Superior temporal gyrus (tissue), 1 donor: ENCODE data around the gene TBC1D22B.
"Not testable (repeated sequence)": the region's sequence is repeated elsewhere in the genome, so short reads cannot be mapped to it uniquely, and the experiment has no call there.

Experiments used
- DNase-seq: peaks from one replicate; pipeline ENCODE4 v3.0.0-alpha.2; 2016; ENCODE audit errors: extremely low spot score

Gene TBC1D22B

GRCh38 chr6:37303091-37303660, 45.6 kb downstream of the TBC1D22B start:
- DNase-seq, result no peak

GRCh38 chr6:37303891-37304503, 46.4 kb downstream of the TBC1D22B start:
- peak; percentile 74 for DNase-seq

GRCh38 chr6:37304766-37305165, 47.2 kb downstream of the TBC1D22B start:
- no peak for DNase-seq

- no peak for DNase-seq
These were observed 48.4 kb downstream of the TBC1D22B start for GRCh38 chr6:37305841-37306425.

DNA sequence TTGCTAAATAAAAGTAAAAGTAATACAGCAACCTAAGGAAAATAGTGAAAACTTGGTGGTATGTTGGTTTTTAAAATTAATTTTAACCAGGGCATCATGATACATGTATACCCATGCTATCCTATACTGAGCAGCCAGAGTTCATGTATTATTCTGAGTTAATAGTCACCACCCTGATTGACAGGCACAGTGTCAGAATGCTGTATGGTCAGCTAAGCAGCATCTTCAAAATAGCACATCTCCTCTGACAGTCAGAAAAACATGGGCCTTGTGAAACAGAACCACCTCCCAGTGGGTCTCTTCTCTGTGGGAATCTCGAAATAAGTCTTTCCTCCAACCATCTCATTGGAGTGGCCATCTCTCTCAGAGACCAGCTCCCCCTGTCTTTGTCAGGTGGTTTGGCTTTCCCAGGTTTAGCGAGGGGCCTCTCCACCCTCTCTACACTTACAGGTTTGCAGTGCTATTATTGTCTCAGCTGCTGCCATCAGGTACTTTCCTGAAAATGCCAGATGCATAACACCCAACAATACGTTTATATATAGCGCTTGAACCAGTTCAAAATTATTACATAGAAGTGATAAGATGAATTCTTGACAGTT, 49.2 kb downstream of the TBC1D22B start:
- DNase-seq, result no peak

DNA sequence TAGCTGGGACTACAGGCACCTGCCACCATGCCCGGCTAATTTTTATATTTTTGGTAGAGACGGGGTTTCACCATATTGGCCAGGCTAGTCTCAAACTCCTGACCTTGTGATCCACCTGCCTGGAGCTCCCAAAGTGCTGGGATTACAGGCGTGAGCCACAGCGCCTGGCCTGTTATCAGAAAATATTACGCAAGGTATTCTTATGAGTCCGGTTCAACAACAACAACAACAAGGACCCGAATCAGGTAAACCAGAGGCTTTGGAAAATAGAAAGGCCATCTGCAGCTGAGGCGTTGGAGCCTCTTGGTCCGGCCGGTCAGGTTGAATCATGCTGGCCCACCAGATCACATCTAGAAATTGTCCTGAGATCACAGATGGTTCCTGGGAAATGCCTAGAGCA, 49.9 kb downstream of the TBC1D22B start:
- DNase-seq, result not testable (repeated sequence)

DNA sequence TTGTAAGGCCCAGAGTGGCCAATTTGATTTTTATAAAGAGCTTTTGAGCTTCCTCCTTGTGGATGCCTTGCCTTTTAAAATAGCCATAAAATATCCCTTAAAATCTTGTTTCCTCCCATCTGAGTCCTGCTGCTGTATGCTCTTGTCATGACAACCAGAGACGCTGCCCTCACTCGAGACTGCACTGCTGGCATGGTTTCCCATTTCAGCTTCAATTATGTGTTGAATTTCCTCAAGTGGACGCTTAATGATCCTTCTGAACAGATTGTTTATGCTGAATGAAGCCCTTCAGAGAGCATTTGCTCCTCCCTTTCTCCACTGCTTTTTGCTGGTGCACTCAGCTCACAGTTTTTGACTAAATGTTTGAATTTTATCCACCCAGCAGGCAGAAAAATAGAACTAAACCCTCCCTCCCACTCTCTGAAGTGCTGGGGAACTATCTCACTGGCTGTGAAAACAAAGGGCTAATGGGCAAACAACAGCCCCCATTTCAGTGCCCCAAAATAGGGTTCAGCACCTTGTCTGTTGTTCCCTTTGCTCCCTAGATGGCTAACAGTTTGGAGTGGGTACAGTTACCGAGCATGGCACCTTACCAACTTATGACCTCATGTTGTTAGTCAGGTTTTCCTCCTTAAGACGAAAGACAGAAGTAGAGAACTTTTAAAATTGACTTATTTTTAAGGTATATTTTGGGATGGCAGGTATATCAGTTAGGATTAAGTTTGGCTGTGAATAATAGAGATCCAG, 50.7 kb downstream of the TBC1D22B start:
- DNase-seq, result peak; percentile 46

DNA sequence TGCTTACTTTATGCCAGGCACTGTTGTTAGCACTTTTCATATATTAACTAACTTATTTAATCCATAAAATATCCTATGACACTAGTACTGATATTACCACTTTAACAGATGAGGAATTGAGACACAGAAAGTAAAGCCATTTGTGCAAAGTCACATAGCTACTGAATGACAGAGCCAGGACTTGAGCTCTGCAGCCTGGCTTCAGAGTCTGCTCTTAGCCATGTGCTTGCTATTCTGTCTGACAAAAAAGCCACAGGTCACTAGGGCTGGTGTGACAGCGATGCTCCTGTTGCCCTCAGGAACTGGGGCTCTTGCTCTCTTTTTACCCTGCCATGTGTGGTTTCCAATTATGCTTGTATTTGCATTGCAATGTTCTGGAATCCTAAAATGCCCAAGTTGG, 51.5 kb downstream of the TBC1D22B start:
- no peak for DNase-seq

DNA sequence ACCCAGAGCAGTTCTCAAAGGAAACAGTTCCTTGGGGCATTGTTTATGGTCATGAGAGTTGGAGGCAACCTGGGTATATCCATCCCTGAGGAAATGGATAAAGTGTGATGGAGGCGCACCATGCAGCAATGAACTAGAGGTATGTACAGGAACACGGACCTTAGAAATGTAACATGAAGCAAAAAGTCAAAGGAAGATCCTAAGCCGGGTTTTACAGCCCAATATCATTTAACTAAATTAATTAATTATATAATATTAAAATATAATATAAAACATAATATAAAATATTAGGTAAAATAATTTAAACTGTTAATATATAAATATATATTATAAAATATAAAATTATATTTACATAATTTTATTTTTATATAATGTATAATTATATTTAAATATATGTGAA, 52.1 kb downstream of the TBC1D22B start:
- DNase-seq, result no peak

- DNase-seq, result no peak
These were observed 53.4 kb downstream of the TBC1D22B start for GRCh38 chr6:37310966-37311365.

- no peak for DNase-seq
These were observed 54.3 kb downstream of the TBC1D22B start for GRCh38 chr6:37311741-37312473.

- no peak for DNase-seq
These were observed 56.3 kb downstream of the TBC1D22B start for GRCh38 chr6:37313723-37314486.

DNA sequence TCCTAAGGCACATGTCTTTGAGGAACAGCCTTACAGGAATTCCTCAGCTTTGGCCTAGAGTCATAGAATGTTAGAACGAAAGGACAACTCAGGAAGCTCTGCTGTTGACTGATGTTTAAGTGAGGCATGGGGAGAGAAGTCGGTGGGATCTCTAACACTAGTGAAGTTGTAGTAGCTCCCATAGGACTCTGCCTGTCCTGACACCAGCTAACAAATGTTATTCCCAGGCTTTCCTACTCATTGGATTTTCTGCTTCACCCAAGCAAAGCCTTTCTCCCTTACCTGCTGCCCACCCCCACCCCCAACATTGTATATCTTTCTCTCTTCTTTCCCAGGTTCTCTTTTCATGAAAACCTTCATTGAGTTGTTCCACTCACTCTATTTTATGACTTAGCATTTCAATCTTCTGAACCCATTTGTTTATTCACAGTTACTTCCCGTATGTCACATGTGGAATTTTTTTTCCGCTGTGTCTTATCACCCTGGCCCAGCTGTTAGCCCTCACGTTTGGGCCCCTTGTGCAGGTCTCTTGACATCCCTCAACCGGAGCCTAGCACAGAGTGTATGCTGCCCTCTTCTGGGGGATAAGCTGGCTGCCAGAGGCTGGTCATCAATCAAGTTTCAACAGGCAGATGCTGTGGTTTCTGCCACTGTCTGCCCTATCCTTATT, 57.0 kb downstream of the TBC1D22B start:
- DNase-seq, result no peak

DNA sequence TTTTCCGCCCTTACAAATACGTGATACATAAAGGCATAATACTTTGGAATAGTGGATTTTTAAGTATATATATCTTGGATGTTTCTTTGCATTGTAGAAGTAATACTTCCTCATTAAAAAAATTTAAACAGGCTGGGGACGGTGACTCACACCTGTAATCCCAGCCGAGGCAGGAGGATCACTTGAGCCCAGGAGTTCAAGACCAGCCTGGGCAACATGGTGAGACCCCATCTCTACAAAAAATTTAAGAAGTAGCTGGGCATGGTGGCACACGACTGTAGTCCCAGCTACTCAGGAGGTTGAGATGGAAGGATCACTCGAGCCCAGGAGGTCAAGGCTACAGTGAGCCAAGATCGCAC, 57.6 kb downstream of the TBC1D22B start:
- DNase-seq, result no peak

- no peak for DNase-seq
These were observed 58.5 kb downstream of the TBC1D22B start for GRCh38 chr6:37316071-37316470.

DNA sequence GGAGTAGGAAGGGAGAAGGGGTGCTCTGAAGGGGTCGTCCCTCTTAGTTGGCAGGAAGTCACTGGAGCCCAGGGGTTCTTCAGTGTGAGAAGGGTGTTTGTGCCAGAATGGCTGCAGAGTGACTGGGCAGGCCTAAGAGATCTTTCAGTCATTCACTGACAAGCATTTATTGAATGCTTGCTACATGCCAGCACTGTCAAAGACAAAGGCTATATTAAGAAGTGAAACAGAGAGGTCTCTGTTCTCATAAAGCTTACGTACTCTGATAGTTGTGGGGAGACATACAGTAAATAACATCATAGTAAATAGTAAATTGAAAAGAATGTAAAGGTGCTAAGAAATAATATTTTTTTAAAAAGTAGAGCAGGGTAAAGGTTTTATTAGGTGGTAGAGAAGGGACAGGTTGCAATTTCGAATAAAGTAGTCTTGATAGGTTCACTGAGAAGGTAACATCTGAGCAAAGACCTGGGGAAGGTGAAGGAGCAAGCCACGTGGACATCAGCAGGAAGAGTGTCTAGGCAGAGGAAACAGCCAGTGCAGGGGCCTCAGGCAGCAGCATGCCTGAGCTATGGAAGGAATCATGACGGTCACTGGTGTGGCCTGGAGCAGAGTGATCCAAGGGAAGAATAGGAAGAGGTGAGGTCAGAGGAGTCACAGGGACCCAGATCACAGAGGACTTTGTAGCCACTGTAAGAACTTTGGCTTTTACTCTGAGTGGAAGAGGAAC, 59.9 kb downstream of the TBC1D22B start:
- no peak for DNase-seq

GRCh38 chr6:37319156-37319555, 61.6 kb downstream of the TBC1D22B start:
- no peak for DNase-seq

DNA sequence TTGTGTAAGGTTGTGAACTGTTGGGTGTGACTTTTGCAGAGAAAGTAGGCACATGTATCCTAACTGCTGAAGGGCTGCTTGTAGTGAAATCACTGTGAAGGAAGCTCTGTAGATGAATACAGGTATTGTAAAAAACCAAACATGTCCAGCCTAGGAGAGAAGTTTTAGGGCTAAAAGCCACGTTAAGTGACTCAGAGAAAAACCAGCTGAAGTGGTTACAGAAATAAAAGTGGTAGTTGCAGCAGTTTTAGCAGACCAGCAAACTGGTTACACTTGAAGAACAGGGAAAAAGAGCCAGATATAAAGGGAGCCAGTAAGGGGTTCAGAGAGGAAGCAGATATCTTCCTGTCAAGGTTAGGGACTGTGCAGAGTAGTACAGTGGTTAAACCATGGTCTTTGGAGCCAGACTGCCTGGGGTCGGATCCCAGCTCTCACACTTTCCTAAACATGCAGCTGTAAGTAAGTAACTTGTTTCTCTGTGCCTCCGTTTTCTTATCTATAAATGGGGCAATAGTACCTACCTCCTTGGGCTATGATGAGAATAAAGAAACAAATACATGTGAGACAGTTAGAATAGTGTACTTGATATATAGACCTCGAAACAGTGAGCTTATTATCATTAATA, 62.4 kb downstream of the TBC1D22B start:
- DNase-seq, result no peak

- DNase-seq, result no peak
These were observed 63.1 kb downstream of the TBC1D22B start for GRCh38 chr6:37320646-37321045.
